ENCODE data around the gene KLK7.

KLK7 gene

GRCh38 chr19:51016798-51017683 is 33.3 kb upstream of the KLK7 start:
- no peak overlapping the region for H2BK120ac ChIP-seq (ENCODE audit: low read depth, low read length)
- no peak overlapping the region for H3K14ac ChIP-seq (ENCODE audit: low read length in 2 of 2)
- H3K4me3 ChIP-seq (ENCODE audit: insufficient read depth in 1 of 2, low read depth in 1 of 2, low read length in 2 of 2): peak overlapping the region in 1 of 2 experiments; percentile 59
- H3K27me3 ChIP-seq (ENCODE audit: control insufficient read depth in 1 of 2, insufficient read depth in 1 of 2, low read length in 2 of 2): peaks cover 37 to 64% of the 10 kb centered on the region in 2 experiments
- no peak overlapping the region for H4K8ac ChIP-seq (ENCODE audit: low read length)
- H3K4me1 ChIP-seq (ENCODE audit: control insufficient read depth, insufficient read depth, low read depth, low read length): peaks cover 12% of the 10 kb centered on the region
- H3K27ac ChIP-seq (ENCODE audit: low read length, poor library complexity, severe bottlenecking): no peak overlapping the region
- H2AFZ ChIP-seq (ENCODE audit: low read depth, low read length): no peak overlapping the region
- no peaks in the 10 kb centered on the region for H3K79me1 ChIP-seq (replicated peaks; ENCODE audit: low read length, poor library complexity, severe bottlenecking)
- H3K36me3 ChIP-seq (ENCODE audit: control insufficient read depth in 1 of 2, insufficient read depth in 2 of 2, low read depth in 1 of 2, low read length in 2 of 2): peaks cover 0 to 4% of the 10 kb centered on the region in 2 experiments
- H3K9me3 ChIP-seq (ENCODE audit: control insufficient read depth, low read length): no peaks in the 10 kb centered on the region
- H3K23ac ChIP-seq (ENCODE audit: low read length in 2 of 2): no peak overlapping the region
- no peak overlapping the region for H2AK5ac ChIP-seq (ENCODE audit: low read length, severe bottlenecking)
- no peak overlapping the region for H4K91ac ChIP-seq (ENCODE audit: low read length)
- WGBS: 2% methylated on average over 65 of the region's 68 CpGs
- no peak overlapping the region for H2BK15ac ChIP-seq (ENCODE audit: low read depth, poor library complexity, severe bottlenecking)
- no peak overlapping the region for H3K18ac ChIP-seq (ENCODE audit: low read depth in 1 of 2, low read length in 2 of 2)
- peak; percentile 11 for DNase-seq
- no peak overlapping the region for H2BK12ac ChIP-seq (ENCODE audit: low read length in 2 of 2)
- H3K4me2 ChIP-seq (ENCODE audit: low read length, poor library complexity, severe bottlenecking): no peak overlapping the region
- H3K9ac ChIP-seq (ENCODE audit: low read length): no peak overlapping the region
- H3K4ac ChIP-seq (ENCODE audit: low read depth in 1 of 2, low read length in 2 of 2): no peak overlapping the region
- H2BK5ac ChIP-seq (ENCODE audit: low read depth, low read length, poor library complexity, severe bottlenecking): no peak overlapping the region

GRCh38 chr19:51015691-51016267 is 32.1 kb upstream of the KLK7 start:
- no peak overlapping the region for H2BK12ac ChIP-seq (ENCODE audit: low read length in 2 of 2)
- no peak overlapping the region for H2BK5ac ChIP-seq (ENCODE audit: low read depth, low read length, poor library complexity, severe bottlenecking)
- H2BK15ac ChIP-seq (ENCODE audit: low read depth, poor library complexity, severe bottlenecking): no peak overlapping the region
- no peak overlapping the region for H4K91ac ChIP-seq (ENCODE audit: low read length)
- no peak overlapping the region for H3K4me2 ChIP-seq (ENCODE audit: low read length, poor library complexity, severe bottlenecking)
- no peak overlapping the region for H3K18ac ChIP-seq (ENCODE audit: low read depth in 1 of 2, low read length in 2 of 2)
- H3K79me1 ChIP-seq (replicated peaks; ENCODE audit: low read length, poor library complexity, severe bottlenecking): no peaks in the 10 kb centered on the region
- no peak overlapping the region for H3K23ac ChIP-seq (ENCODE audit: low read length in 2 of 2)
- H3K9ac ChIP-seq (ENCODE audit: low read length): no peak overlapping the region
- H3K36me3 ChIP-seq (ENCODE audit: control insufficient read depth in 1 of 2, insufficient read depth in 2 of 2, low read depth in 1 of 2, low read length in 2 of 2): peaks cover 0 to 4% of the 10 kb centered on the region in 2 experiments
- H3K4ac ChIP-seq (ENCODE audit: low read depth in 1 of 2, low read length in 2 of 2): no peak overlapping the region
- H2AK5ac ChIP-seq (ENCODE audit: low read length, severe bottlenecking): no peak overlapping the region
- H2BK120ac ChIP-seq (ENCODE audit: low read depth, low read length): no peak overlapping the region
- peaks cover 37 to 73% of the 10 kb centered on the region in 2 experiments for H3K27me3 ChIP-seq (ENCODE audit: control insufficient read depth in 1 of 2, insufficient read depth in 1 of 2, low read length in 2 of 2)
- no peak overlapping the region for H3K14ac ChIP-seq (ENCODE audit: low read length in 2 of 2)
- H2AFZ ChIP-seq (ENCODE audit: low read depth, low read length): no peak overlapping the region
- peaks cover 12% of the 10 kb centered on the region for H3K4me1 ChIP-seq (ENCODE audit: control insufficient read depth, insufficient read depth, low read depth, low read length)
- DNase-seq: no peak
- no peaks in the 10 kb centered on the region for H3K9me3 ChIP-seq (ENCODE audit: control insufficient read depth, low read length)
- H3K27ac ChIP-seq (ENCODE audit: low read length, poor library complexity, severe bottlenecking): no peak overlapping the region
- no peak overlapping the region for H3K4me3 ChIP-seq (ENCODE audit: insufficient read depth in 1 of 2, low read depth in 1 of 2, low read length in 2 of 2)
- no peak overlapping the region for H4K8ac ChIP-seq (ENCODE audit: low read length)
- 87% methylated on average over 19 of the region's 19 CpGs for WGBS

- Histone ChIP-seq H3K27me3 (ENCODE audit: control insufficient read depth in 1 of 2, insufficient read depth in 1 of 2, low read length in 2 of 2) (peaks cover 25 to 76% of the 10 kb centered on the region in 2 experiments), H3K9ac (ENCODE audit: low read length) (no peak overlapping the region), H3K36me3 (ENCODE audit: control insufficient read depth in 1 of 2, insufficient read depth in 2 of 2, low read depth in 1 of 2, low read length in 2 of 2) (peaks cover 0 to 4% of the 10 kb centered on the region in 2 experiments), H3K79me1 (replicated peaks; ENCODE audit: low read length, poor library complexity, severe bottlenecking) (no peaks in the 10 kb centered on the region), H2AK5ac (ENCODE audit: low read length, severe bottlenecking) (no peak overlapping the region), H4K8ac (ENCODE audit: low read length) (no peak overlapping the region), H4K91ac (ENCODE audit: low read length) (no peak overlapping the region), H3K4me1 (ENCODE audit: control insufficient read depth, insufficient read depth, low read depth, low read length) (peaks cover 12% of the 10 kb centered on the region), H3K9me3 (ENCODE audit: control insufficient read depth, low read length) (no peaks in the 10 kb centered on the region), H3K4me2 (ENCODE audit: low read length, poor library complexity, severe bottlenecking) (no peak overlapping the region), H2BK120ac (ENCODE audit: low read depth, low read length) (no peak overlapping the region), H2BK15ac (ENCODE audit: low read depth, poor library complexity, severe bottlenecking) (no peak overlapping the region), H3K18ac (ENCODE audit: low read depth in 1 of 2, low read length in 2 of 2) (no peak overlapping the region), H2AFZ (ENCODE audit: low read depth, low read length) (no peak overlapping the region), H3K27ac (ENCODE audit: low read length, poor library complexity, severe bottlenecking) (no peak overlapping the region), H2BK5ac (ENCODE audit: low read depth, low read length, poor library complexity, severe bottlenecking) (no peak overlapping the region), H3K23ac (ENCODE audit: low read length in 2 of 2) (no peak overlapping the region), H3K14ac (ENCODE audit: low read length in 2 of 2) (no peak overlapping the region), H2BK12ac (ENCODE audit: low read length in 2 of 2) (no peak overlapping the region), H3K4ac (ENCODE audit: low read depth in 1 of 2, low read length in 2 of 2) (no peak overlapping the region), H3K4me3 (ENCODE audit: insufficient read depth in 1 of 2, low read depth in 1 of 2, low read length in 2 of 2) (no peak overlapping the region)
- WGBS: 85% methylated on average over 5 of the region's 6 CpGs
- DNase-seq: no peak
These were observed 30.5 kb upstream of the KLK7 start for GRCh38 chr19:51014242-51014641.

GRCh38 chr19:51012661-51013190 is 29.0 kb upstream of the KLK7 start:
- no peak overlapping the region for H2AFZ ChIP-seq (ENCODE audit: low read depth, low read length)
- H3K27ac ChIP-seq (ENCODE audit: low read length, poor library complexity, severe bottlenecking): no peak overlapping the region
- 75% methylated on average over 11 of the region's 12 CpGs for WGBS
- H3K4me2 ChIP-seq (ENCODE audit: low read length, poor library complexity, severe bottlenecking): no peak overlapping the region
- H3K23ac ChIP-seq (ENCODE audit: low read length in 2 of 2): no peak overlapping the region
- peaks cover 13 to 66% of the 10 kb centered on the region in 2 experiments for H3K27me3 ChIP-seq (ENCODE audit: control insufficient read depth in 1 of 2, insufficient read depth in 1 of 2, low read length in 2 of 2)
- H2BK12ac ChIP-seq (ENCODE audit: low read length in 2 of 2): no peak overlapping the region
- peaks cover 0 to 4% of the 10 kb centered on the region in 2 experiments for H3K36me3 ChIP-seq (ENCODE audit: control insufficient read depth in 1 of 2, insufficient read depth in 2 of 2, low read depth in 1 of 2, low read length in 2 of 2)
- H3K4ac ChIP-seq (ENCODE audit: low read depth in 1 of 2, low read length in 2 of 2): no peak overlapping the region
- no peak overlapping the region for H2BK15ac ChIP-seq (ENCODE audit: low read depth, poor library complexity, severe bottlenecking)
- H2BK5ac ChIP-seq (ENCODE audit: low read depth, low read length, poor library complexity, severe bottlenecking): no peak overlapping the region
- H4K8ac ChIP-seq (ENCODE audit: low read length): no peak overlapping the region
- no peaks in the 10 kb centered on the region for H3K79me1 ChIP-seq (replicated peaks; ENCODE audit: low read length, poor library complexity, severe bottlenecking)
- H3K9me3 ChIP-seq (ENCODE audit: control insufficient read depth, low read length): no peaks in the 10 kb centered on the region
- no peak overlapping the region for H3K14ac ChIP-seq (ENCODE audit: low read length in 2 of 2)
- no peak overlapping the region for H3K9ac ChIP-seq (ENCODE audit: low read length)
- no peak for DNase-seq
- no peak overlapping the region for H2BK120ac ChIP-seq (ENCODE audit: low read depth, low read length)
- H4K91ac ChIP-seq (ENCODE audit: low read length): no peak overlapping the region
- peaks cover 7% of the 10 kb centered on the region for H3K4me1 ChIP-seq (ENCODE audit: control insufficient read depth, insufficient read depth, low read depth, low read length)
- no peak overlapping the region for H3K18ac ChIP-seq (ENCODE audit: low read depth in 1 of 2, low read length in 2 of 2)
- H2AK5ac ChIP-seq (ENCODE audit: low read length, severe bottlenecking): no peak overlapping the region
- H3K4me3 ChIP-seq (ENCODE audit: insufficient read depth in 1 of 2, low read depth in 1 of 2, low read length in 2 of 2): no peak overlapping the region
